MM.1S (cell line): ENCODE data around the gene MST1.

Experiments used
- DNase-seq: peaks from one replicate; pipeline ENCODE4 v3.0.0-alpha.2; 2015
- H2AFZ ChIP-seq: fragments of 300-600 bp; sonication (generic); 2 replicates; pipeline ENCODE4 v1.6.0; 2016; ENCODE audit warnings: antibody characterized with exemption, low read length
- H3F3A ChIP-seq: fragments of 300-600 bp; sonication (generic); 2 replicates; pipeline ENCODE4 v1.6.1; 2016; ENCODE audit warnings: mild to moderate bottlenecking, antibody characterized with exemption, low read length, moderate library complexity, mixed read lengths; ENCODE audit not compliant: insufficient read depth
- H3K27ac ChIP-seq: fragments of 300-600 bp; sonication (generic); 2 replicates; pipeline ENCODE4 v1.5.1; 2016; ENCODE audit warnings: mild to moderate bottlenecking, low read length
- H3K27me3 ChIP-seq: fragments of 300-600 bp; sonication (generic); replicated peaks from 2 replicates; pipeline ENCODE4 v1.6.0; 2016; ENCODE audit warnings: low read length; ENCODE audit not compliant: insufficient read depth
- H3K36me3 ChIP-seq: fragments of 300-600 bp; sonication (generic); replicated peaks from 2 replicates; pipeline ENCODE4 v1.6.1; 2016; ENCODE audit warnings: mild to moderate bottlenecking, low read length, mixed read lengths; ENCODE audit not compliant: insufficient read depth
- H3K4me1 ChIP-seq: fragments of 300-600 bp; sonication (generic); 2 replicates; pipeline ENCODE4 v1.6.1; 2016; ENCODE audit warnings: low read length, mixed read lengths
- H3K4me2 ChIP-seq: fragments of 300-600 bp; sonication (generic); 2 replicates; pipeline ENCODE4 v1.6.0; 2016; ENCODE audit warnings: low read depth, low read length
- H3K4me3 ChIP-seq: fragments of 300-600 bp; sonication (generic); 2 replicates; pipeline ENCODE4 v1.5.1; 2016; ENCODE audit warnings: low read length, mixed read lengths
- H3K79me2 ChIP-seq: fragments of 300-600 bp; sonication (generic); 2 replicates; pipeline ENCODE4 v1.6.1; 2016; ENCODE audit warnings: mixed run types, low read length, mixed read lengths
- H3K9ac ChIP-seq: fragments of 300-600 bp; sonication (generic); 2 replicates; pipeline ENCODE4 v1.6.1; 2016; ENCODE audit warnings: low read length, mixed read lengths
- H3K9me2 ChIP-seq: fragments of 300-600 bp; sonication (generic); replicated peaks from 2 replicates; pipeline ENCODE4 v1.6.1; 2016; ENCODE audit warnings: mild to moderate bottlenecking, low read length, mixed read lengths; ENCODE audit not compliant: insufficient read depth
- H3K9me3 ChIP-seq: fragments of 300-600 bp; sonication (generic); replicated peaks from 2 replicates; pipeline ENCODE4 v1.6.1; 2016; ENCODE audit warnings: mild to moderate bottlenecking, low read length, mixed read lengths; ENCODE audit not compliant: insufficient read depth
- H4K20me1 ChIP-seq: fragments of 300-600 bp; sonication (generic); 2 replicates; pipeline ENCODE4 v1.6.1; 2016; ENCODE audit warnings: mild to moderate bottlenecking, low read length, moderate library complexity, mixed read lengths; ENCODE audit not compliant: insufficient read depth
- CTCF ChIP-seq: fragments of 300-600 bp; sonication (generic); IDR thresholded peaks from 2 replicates; pipeline ENCODE4 v1.5.1; 2016; ENCODE audit warnings: antibody characterized with exemption, low read length, mixed read lengths
- EZH2 ChIP-seq: fragments of 300-600 bp; sonication (generic); optimal IDR thresholded peaks from 2 replicates; pipeline ENCODE3; 2017; ENCODE audit warnings: low read depth, mild to moderate bottlenecking, antibody characterized with exemption, low read length, mixed read lengths
- EZH2phosphoT487 ChIP-seq: fragments of 300-600 bp; sonication (generic); IDR thresholded peaks from 2 replicates; pipeline ENCODE4 v1.6.1; 2018; ENCODE audit warnings: antibody characterized with exemption, low read length

Gene MST1

DNA sequence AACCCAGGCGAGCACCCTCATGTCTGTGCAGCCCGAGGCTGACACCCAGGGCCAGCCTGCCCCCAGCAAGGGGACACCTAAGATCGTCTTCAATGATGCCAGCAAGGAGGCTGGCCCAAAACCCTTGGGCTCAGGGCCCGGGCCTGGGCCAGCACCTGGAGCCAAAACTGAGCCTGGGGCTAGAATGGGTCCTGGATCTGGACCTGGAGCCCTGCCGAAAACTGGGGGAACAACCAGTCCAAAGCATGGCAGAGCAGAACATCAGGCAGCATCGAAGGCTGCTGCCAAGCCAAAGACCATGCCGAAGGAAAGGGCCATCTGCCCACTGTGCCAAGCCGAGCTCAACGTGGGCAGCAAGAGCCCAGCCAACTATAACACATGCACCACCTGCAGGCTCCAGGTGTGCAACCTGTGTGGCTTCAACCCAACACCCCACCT is 46.5 kb downstream of the MST1 start:
- H2AFZ ChIP-seq: no peak overlapping the region
- H3K27me3 ChIP-seq: no peaks in the 10 kb centered on the region
- no peak for TF ChIP-seq EZH2phosphoT487
- no peak for TF ChIP-seq EZH2
- no peak for TF ChIP-seq CTCF
- H4K20me1 ChIP-seq: no peaks in the 10 kb centered on the region
- no peak overlapping the region for H3K27ac ChIP-seq
- H3F3A ChIP-seq: no peaks in the 10 kb centered on the region
- no peak overlapping the region for H3K4me3 ChIP-seq
- H3K4me1 ChIP-seq: peaks cover 6% of the 10 kb centered on the region
- no peaks in the 10 kb centered on the region for H3K36me3 ChIP-seq
- no peak for DNase-seq
- H3K9me2 ChIP-seq: no peaks in the 10 kb centered on the region
- H3K9me3 ChIP-seq: no peaks in the 10 kb centered on the region
- H3K79me2 ChIP-seq: no peaks in the 10 kb centered on the region
- H3K4me2 ChIP-seq: no peak overlapping the region
- H3K9ac ChIP-seq: no peak overlapping the region

DNA sequence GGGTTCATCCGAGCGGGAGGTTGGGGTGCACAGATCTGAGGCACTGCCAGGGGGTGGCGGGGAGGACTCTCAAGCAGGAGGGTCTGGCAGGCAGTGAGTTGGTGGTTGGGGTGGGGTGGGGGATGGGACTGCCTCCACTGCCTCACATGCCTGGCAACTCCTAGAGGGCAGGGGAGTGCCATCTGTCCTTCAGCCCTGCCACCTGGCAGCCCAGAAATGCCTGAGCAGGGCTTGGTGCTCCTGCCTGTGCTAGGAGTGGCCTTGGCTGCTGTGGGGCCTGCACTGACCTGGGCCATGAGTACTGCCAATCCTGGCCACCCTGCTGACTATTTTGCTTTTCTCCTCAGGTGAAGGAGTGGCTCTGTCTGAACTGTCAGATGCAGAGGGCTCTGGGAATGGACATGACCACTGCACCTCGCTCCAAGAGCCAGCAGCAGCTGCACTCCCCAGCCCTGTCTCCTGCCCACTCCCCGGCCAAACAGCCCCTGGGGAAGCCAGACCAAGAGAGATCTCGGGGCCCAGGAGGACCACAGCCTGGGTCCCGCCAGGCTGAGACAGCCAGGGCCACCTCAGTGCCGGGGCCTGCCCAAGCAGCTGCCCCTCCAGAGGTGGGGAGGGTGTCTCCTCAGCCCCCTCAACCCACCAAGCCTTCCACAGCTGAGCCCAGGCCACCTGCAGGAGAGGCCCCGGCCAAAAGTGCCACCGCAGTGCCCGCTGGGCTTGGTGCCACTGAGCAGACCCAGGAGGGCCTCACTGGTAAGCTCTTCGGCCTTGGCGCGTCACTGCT is 47.2 kb downstream of the MST1 start:
- Histone ChIP-seq H3K9me2 (no peaks in the 10 kb centered on the region), H3K27ac (no peak overlapping the region), H3F3A (no peaks in the 10 kb centered on the region), H3K9me3 (no peaks in the 10 kb centered on the region), H2AFZ (no peak overlapping the region), H3K4me1 (peaks cover 4% of the 10 kb centered on the region), H3K27me3 (no peaks in the 10 kb centered on the region), H3K4me3 (no peak overlapping the region), H3K79me2 (no peaks in the 10 kb centered on the region), H4K20me1 (no peaks in the 10 kb centered on the region), H3K36me3 (no peaks in the 10 kb centered on the region), H3K9ac (no peak overlapping the region), H3K4me2 (no peak overlapping the region)
- DNase-seq: no peak
- no peak for TF ChIP-seq CTCF
- TF ChIP-seq EZH2: no peak
- TF ChIP-seq EZH2phosphoT487: no peak

GRCh38 chr3:49641292-49641691 is 48.0 kb downstream of the MST1 start:
- no peak for DNase-seq

More at GRCh38 chr3:49641292-49641691, 48.0 kb downstream of the MST1 start:
- TF ChIP-seq EZH2phosphoT487 (no peak), CTCF (no peak), EZH2 (no peak)
- Histone ChIP-seq H3K4me3 (no peak overlapping the region), H3K27ac (no peak overlapping the region), H3K27me3 (no peaks in the 10 kb centered on the region), H3K9me3 (no peaks in the 10 kb centered on the region), H2AFZ (no peak overlapping the region), H3K9ac (no peak overlapping the region), H4K20me1 (no peaks in the 10 kb centered on the region), H3F3A (no peaks in the 10 kb centered on the region), H3K36me3 (no peaks in the 10 kb centered on the region), H3K9me2 (no peaks in the 10 kb centered on the region), H3K4me1 (peaks cover 12% of the 10 kb centered on the region), H3K4me2 (no peak overlapping the region), H3K79me2 (no peaks in the 10 kb centered on the region)
